Right renal pelvis (tissue), 4 donors: ENCODE data around the gene GRAP2. TPM values are rescaled to one million over a fixed set of nuclear protein-coding genes. Genes with fewer than 3 reads are reported as not detected.

Source experiments
- DNase-seq, 4 donors: peaks; one replicate each; pipeline ENCODE4 v3.0.0-alpha.2; 2013; ENCODE audit warnings: low read depth in 4 of 4, low spot score in 3 of 4, missing footprints in 1 of 4
- polyA plus RNA-seq, 4 donors: library from polyadenylated mRNA; unstranded; fragments of 120-200 nt; gene quantifications; one replicate each; pipeline ENCODE4 v1.2.1, GENCODE V29; 2013; ENCODE audit not compliant: insufficient read length in 4 of 4

Gene GRAP2
- polyA plus RNA-seq, 4 donors = 0.68 to 2.6 (median 1.0) TPM

- DNase-seq = no peak
Measured at GRCh38 chr22:39923696-39924095, 22.8 kb downstream of the GRAP2 start.

GRCh38 chr22:39924286-39924685, 23.4 kb downstream of the GRAP2 start:
- DNase-seq = no peak

- no peak for DNase-seq
Measured at GRCh38 chr22:39925273-39925672, 24.4 kb downstream of the GRAP2 start.

GRCh38 chr22:39925909-39926679, 25.2 kb downstream of the GRAP2 start:
- DNase-seq = no peak

GRCh38 chr22:39926753-39927152, 25.9 kb downstream of the GRAP2 start:
- DNase-seq = no peak

GRCh38 chr22:39927544-39927943, 26.7 kb downstream of the GRAP2 start:
- no peak for DNase-seq

GRCh38 chr22:39928536-39929520, 27.9 kb downstream of the GRAP2 start:
- DNase-seq = no peak

- DNase-seq = no peak
Measured at GRCh38 chr22:39931251-39931650, 30.4 kb downstream of the GRAP2 start.

- DNase-seq = no peak
Measured at GRCh38 chr22:39932166-39932565, 31.3 kb downstream of the GRAP2 start.

GRCh38 chr22:39932918-39933649, 32.2 kb downstream of the GRAP2 start:
- DNase-seq = no peak

- DNase-seq = no peak
Measured at GRCh38 chr22:39933741-39934140, 32.9 kb downstream of the GRAP2 start.

GRCh38 chr22:39935116-39935515, 34.2 kb downstream of the GRAP2 start:
- no peak for DNase-seq

- DNase-seq = no peak
Measured at GRCh38 chr22:39935612-39936011, 34.7 kb downstream of the GRAP2 start.

- no peak for DNase-seq
Measured at GRCh38 chr22:39936523-39937145, 35.8 kb downstream of the GRAP2 start.

- DNase-seq = no peak
Measured at GRCh38 chr22:39937906-39938305, 37.0 kb downstream of the GRAP2 start.

GRCh38 chr22:39938509-39939111, 37.7 kb downstream of the GRAP2 start:
- no peak for DNase-seq

GRCh38 chr22:39939830-39940229, 38.9 kb downstream of the GRAP2 start:
- DNase-seq = no peak

- DNase-seq = no peak
Measured at GRCh38 chr22:39940757-39941305, 39.9 kb downstream of the GRAP2 start.

- no peak for DNase-seq
Measured at GRCh38 chr22:39941601-39942000, 40.7 kb downstream of the GRAP2 start.
